H1 (cell line): ENCODE data around the gene ECE2. TPM values are rescaled to one million over a fixed set of nuclear protein-coding genes. Genes with fewer than 3 reads are reported as not detected.

Experiments used
- CTCF ChIA-PET: fragments of 300-600 bp; sonication (Branson Sonifier 250); formaldehyde crosslinking; loops from one replicate; lab custom pipeline; 2021; ENCODE audit not compliant: partially characterized antibody; lab: Charles Lee
- POLR2A ChIA-PET: fragments of 300-600 bp; sonication (Branson Sonifier 250); formaldehyde crosslinking; loops from one replicate; lab custom pipeline; 2021; ENCODE audit warnings: inconsistent platforms; ENCODE audit not compliant: partially characterized antibody; lab: Charles Lee
- DNase-seq, 2 experiments: peaks; one replicate each; pipeline versions ENCODE4 v3.0.0 to v3.0.0-alpha.2; 2010 to 2022; ENCODE audit warnings: low spot score in 2 of 2, low read depth in 1 of 2, mixed read lengths in 1 of 2
- FAIRE-seq: peaks from 2 replicates; lab custom pipeline; 2011; peaks lifted over from hg19 to GRCh38; lab: Jason Lieb, UNC
- H2AFZ ChIP-seq: 2 replicates; pipeline ENCODE4 v1.8.1; 2012; ENCODE audit warnings: low read length, inconsistent platforms
- H2AK5ac ChIP-seq: 2 replicates; pipeline ENCODE4 v1.6.1; 2013; ENCODE audit warnings: low read depth, low read length
- H2BK120ac ChIP-seq: replicated peaks from 2 replicates; pipeline ENCODE3; 2013; ENCODE audit warnings: low read depth, low read length, inconsistent platforms
- H2BK12ac ChIP-seq: 2 replicates; pipeline ENCODE4 v1.6.1; 2013; ENCODE audit warnings: low read depth, low read length
- H2BK15ac ChIP-seq: 2 replicates; pipeline ENCODE4 v1.6.1; 2013; ENCODE audit warnings: low read length
- H2BK20ac ChIP-seq: 2 replicates; pipeline ENCODE4 v1.6.1; 2013; ENCODE audit warnings: low read length
- H2BK5ac ChIP-seq: 2 replicates; pipeline ENCODE4 v1.6.1; 2013; ENCODE audit warnings: low read depth, low read length
- H3K14ac ChIP-seq: 2 replicates; pipeline ENCODE4 v1.6.1; 2013; ENCODE audit warnings: inconsistent platforms; ENCODE audit not compliant: insufficient read length
- H3K18ac ChIP-seq: 2 replicates; pipeline ENCODE4 v1.6.1; 2013; ENCODE audit warnings: low read length; ENCODE audit errors: extremely low read depth
- H3K23ac ChIP-seq: 2 replicates; pipeline ENCODE4 v1.6.1; 2013; ENCODE audit warnings: inconsistent platforms; ENCODE audit not compliant: insufficient read length
- H3K23me2 ChIP-seq: 2 replicates; pipeline ENCODE4 v1.6.1; 2013; ENCODE audit warnings: low read depth, low read length
- H3K27ac ChIP-seq: 2 replicates; pipeline ENCODE4 v1.6.1; 2011; ENCODE audit warnings: low read depth, low read length, inconsistent platforms
- H3K27me3 ChIP-seq, 4 experiments: replicated peaks in 1 of 4; 1 replicate in 1 of 4; 2 replicates in 3 of 4; pipeline versions ENCODE4 v1.6.1 to v1.8.1; 2011 to 2013; ENCODE audit warnings: low read length in 3 of 4, mild to moderate bottlenecking in 3 of 4, inconsistent platforms in 2 of 4, mixed read lengths in 2 of 4, moderate library complexity in 1 of 4; ENCODE audit not compliant: control insufficient read depth in 3 of 4, insufficient read depth in 3 of 4; ENCODE audit errors: extremely low read depth in 1 of 4
- H3K36me3 ChIP-seq, 4 experiments: 2 replicates each; pipeline versions ENCODE4 v1.6.1 to v1.8.1; 2011 to 2013; ENCODE audit warnings: mild to moderate bottlenecking in 4 of 4, low read length in 3 of 4, moderate library complexity in 2 of 4, control low read depth in 1 of 4, inconsistent platforms in 1 of 4; ENCODE audit not compliant: insufficient read depth in 4 of 4, control insufficient read depth in 2 of 4
- H3K4ac ChIP-seq: replicated peaks from 2 replicates; pipeline ENCODE3; 2013; ENCODE audit warnings: low read length, low read depth, mixed read lengths, inconsistent platforms; ENCODE audit not compliant: insufficient read length
- H3K4me1 ChIP-seq, 4 experiments: replicated peaks in 1 of 4; 1 replicate in 1 of 4; 2 replicates in 3 of 4; pipeline versions ENCODE4 v1.6.1 to v1.8.1; 2011 to 2013; ENCODE audit warnings: low read length in 3 of 4, inconsistent platforms in 2 of 4, mixed read lengths in 1 of 4; ENCODE audit not compliant: insufficient read depth in 4 of 4, control insufficient read depth in 3 of 4
- H3K4me2 ChIP-seq, 2 experiments: 2 replicates each; pipeline versions ENCODE4 v1.6.1 to v1.8.1; 2011 to 2013; ENCODE audit warnings: low read depth in 2 of 2, low read length in 2 of 2, control low read depth in 1 of 2, inconsistent platforms in 1 of 2, mild to moderate bottlenecking in 1 of 2; ENCODE audit not compliant: insufficient read depth in 1 of 2
- H3K4me3 ChIP-seq, 4 experiments: fragments of 200-600, 300-600 bp in 1 of 4; sonication (generic), shearing (Covaris generic), sonication (Bioruptor Twin) in 1 of 4; 2 replicates each; pipeline versions ENCODE4 v1.5.1 to v1.8.1; 2011 to 2016; ENCODE audit warnings: low read length in 4 of 4, low read depth in 3 of 4, control low read depth in 2 of 4, inconsistent platforms in 2 of 4, mild to moderate bottlenecking in 2 of 4, mixed read lengths in 1 of 4, moderate library complexity in 1 of 4; ENCODE audit not compliant: insufficient read depth in 2 of 4; ENCODE audit errors: extremely low read depth in 1 of 4
- H3K56ac ChIP-seq: replicated peaks from 2 replicates; pipeline ENCODE3; 2013; ENCODE audit warnings: low read depth, mild to moderate bottlenecking, mixed read lengths, low read length, inconsistent platforms; ENCODE audit not compliant: insufficient read length
- H3K79me1 ChIP-seq: 2 replicates; pipeline ENCODE4 v1.6.1; 2013; ENCODE audit warnings: low read depth, low read length, control low read depth
- H3K79me2 ChIP-seq, 2 experiments: 2 replicates each; pipeline versions ENCODE4 v1.6.1 to v1.8.1; 2012 to 2013; ENCODE audit warnings: low read length in 2 of 2, mild to moderate bottlenecking in 2 of 2, inconsistent platforms in 1 of 2; ENCODE audit not compliant: insufficient read depth in 2 of 2, control insufficient read depth in 1 of 2
- H3K9ac ChIP-seq, 4 experiments: replicated peaks in 1 of 4; 1 replicate in 1 of 4; 2 replicates in 3 of 4; pipeline versions ENCODE4 v1.6.1 to v1.8.1; 2011 to 2013; ENCODE audit warnings: low read depth in 3 of 4, low read length in 3 of 4, control low read depth in 2 of 4, mild to moderate bottlenecking in 2 of 4, moderate library complexity in 2 of 4, inconsistent platforms in 1 of 4; ENCODE audit errors: extremely low read depth in 1 of 4
- H3K9me3 ChIP-seq, 2 experiments: 2 replicates each; pipeline versions ENCODE4 v1.6.1 to v1.8.1; 2012 to 2013; ENCODE audit warnings: mild to moderate bottlenecking in 2 of 2, moderate library complexity in 2 of 2, control low read depth in 1 of 2, inconsistent platforms in 1 of 2, low read depth in 1 of 2, low read length in 1 of 2, mixed read lengths in 1 of 2; ENCODE audit not compliant: insufficient read depth in 2 of 2
- H4K20me1 ChIP-seq, 2 experiments: replicated peaks in 1 of 2; 2 replicates each; pipeline versions ENCODE3 to v1.8.1; 2011 to 2013; ENCODE audit warnings: inconsistent platforms in 2 of 2, low read length in 2 of 2, mild to moderate bottlenecking in 1 of 2; ENCODE audit not compliant: insufficient read depth in 2 of 2, control insufficient read depth in 1 of 2
- H4K5ac ChIP-seq: 2 replicates; pipeline ENCODE4 v1.6.1; 2013; ENCODE audit warnings: low read length, low read depth, mixed read lengths, inconsistent platforms; ENCODE audit not compliant: insufficient read length
- H4K8ac ChIP-seq: 2 replicates; pipeline ENCODE4 v1.8.0; 2013; ENCODE audit warnings: mild to moderate bottlenecking, moderate library complexity, low read length, inconsistent platforms; ENCODE audit not compliant: insufficient read depth; ENCODE audit errors: extremely low read depth
- H4K91ac ChIP-seq: replicated peaks from 2 replicates; pipeline ENCODE3; 2013; ENCODE audit warnings: low read length, mixed read lengths, inconsistent platforms; ENCODE audit not compliant: insufficient read length
- GABPA ChIP-seq: IDR thresholded peaks from 2 replicates; pipeline ENCODE4 v1.6.1; 2011; ENCODE audit warnings: mild to moderate bottlenecking, low read length, moderate library complexity, borderline replicate concordance; ENCODE audit not compliant: insufficient read depth
- JUND ChIP-seq: IDR thresholded peaks from 2 replicates; pipeline ENCODE4 v1.6.1; 2011; ENCODE audit warnings: mild to moderate bottlenecking, improper control_type of control experiment, low read length
- MAFK ChIP-seq: IDR thresholded peaks from 2 replicates; pipeline ENCODE4 v1.6.1; 2012; ENCODE audit warnings: low read depth, mild to moderate bottlenecking, improper control_type of control experiment, low read length
- NRF1 ChIP-seq: IDR thresholded peaks from 2 replicates; pipeline ENCODE4 v1.6.1; 2011; ENCODE audit warnings: mild to moderate bottlenecking, low read depth, low read length, improper control_type of control experiment
- POU5F1 ChIP-seq: IDR thresholded peaks from 2 replicates; pipeline ENCODE4 v1.6.1; 2011; ENCODE audit warnings: low read depth, mild to moderate bottlenecking, low read length, moderate library complexity
- RBBP5 ChIP-seq: IDR thresholded peaks from 2 replicates; pipeline ENCODE4 v1.7.1; 2012; ENCODE audit warnings: low read depth, mild to moderate bottlenecking, inconsistent platforms, low read length, moderate library complexity, borderline replicate concordance
- SP1 ChIP-seq: IDR thresholded peaks from 2 replicates; pipeline ENCODE4 v1.6.1; 2011; ENCODE audit warnings: low read depth, low read length
- SP4 ChIP-seq: IDR thresholded peaks from 2 replicates; pipeline ENCODE4 v1.6.1; 2012; ENCODE audit warnings: low read length, inconsistent platforms
- ZNF274 ChIP-seq: IDR thresholded peaks from 2 replicates; pipeline ENCODE4 v1.7.0; 2012; ENCODE audit warnings: low read length, borderline replicate concordance; ENCODE audit errors: extremely low read depth
- WGBS, 2 experiments: shearing (Covaris generic) in 1 of 2; methylation state at CpG; one replicate each; pipeline versions ENCODE4 v1.1.6 to v1.1.7; 2013 to 2015; ENCODE audit warnings: low lambda C conversion rate in 2 of 2, mixed read lengths in 2 of 2, inconsistent platforms in 1 of 2, low coverage in 1 of 2, missing lambda C conversion rate in 1 of 2; ENCODE audit not compliant: insufficient replicate concordance in 2 of 2, insufficient coverage in 1 of 2, insufficient read length in 1 of 2; ENCODE audit errors: extremely low coverage in 1 of 2, missing lambda C conversion rate in 1 of 2; 5-methylcytosine and 5-hydroxymethylcytosine counted together
- polyA plus RNA-seq, 7 experiments: library from polyadenylated mRNA; depleted of rRNA in 3 of 7; stranded (reverse) in 5 of 7; unstranded in 2 of 7; fragments of >200 nt in 5 of 7; fragments of 200-250 nt in 2 of 7; gene quantifications; 1 replicate in 5 of 7; 2 replicates in 1 of 7; 4 replicates in 1 of 7; pipeline versions ENCODE4 v1.2.1 to v1.2.3, GENCODE V29; 2011 to 2013; ENCODE audit warnings: missing spikeins in 2 of 7, mixed read lengths in 2 of 7
- total RNA-seq: library from RNA; stranded (reverse); fragmentation: NEBNext Ultra II Directional; extraction: Animal tissue kit (Norgen Biotek cat#: 25700); gene quantifications from 2 replicates; pipeline ENCODE4 v1.2.1, GENCODE V29; 2021
- TF ChIP-seq, protein P1 (sequence below): IDR thresholded peaks from 2 replicates; pipeline ENCODE4 v1.6.1; 2012; ENCODE audit warnings: low read length, inconsistent platforms

Gene ECE2
- total and polyA plus RNA-seq, 2 of the 8 experiments (the other 6 are each of a cell fraction or from before 2014, with no cell fraction given), result 0.44 to 0.86 TPM

- Histone ChIP-seq H2BK120ac (no peak overlapping the region), H3K79me1 (peaks cover 9% of the 10 kb centered on the region), H3K9ac (peak overlapping the region in 2 of 4 experiments; percentile 34 to 53; a peak in 3 of 7 replicates), H4K91ac (no peak overlapping the region), H3K23ac (no peak overlapping the region), H4K8ac (peak overlapping the region; percentile 81; the same call in 1 of the 2 replicates), H3K23me2 (peaks cover 14% of the 10 kb centered on the region), H3K9me3 (no peaks in the 10 kb centered on the region), H3K27ac (no peak overlapping the region), H2BK15ac (no peak overlapping the region), H2BK20ac (no peak overlapping the region), H3K27me3 (no peaks in the 10 kb centered on the region), H4K20me1 (peaks cover 13 to 28% of the 10 kb centered on the region in 2 experiments), H3K36me3 (peaks cover 4 to 17% (median 11%) of the 10 kb centered on the region in 4 experiments; a peak in 7 of 8 replicates), H3K4me2 (peak overlapping the region; percentile 72 to 98), H3K79me2 (peaks cover 0 to 2% of the 10 kb centered on the region in 2 experiments; a peak in 1 of 4 replicates), H4K5ac (no peak overlapping the region), H3K56ac (no peak overlapping the region), H2AFZ (no peak overlapping the region), H2BK12ac (no peak overlapping the region), H2AK5ac (no peak overlapping the region), H3K18ac (no peak overlapping the region), H3K4me1 (peaks cover 5 to 27% (median 18%) of the 10 kb centered on the region in 4 experiments), H3K4ac (no peak overlapping the region), H2BK5ac (no peak overlapping the region), H3K4me3 (peak overlapping the region in 3 of 4 experiments; percentile 12 to 50 (median 32); a peak in 4 of 8 replicates), H3K14ac (no peak overlapping the region)
- 58% methylated on average over 8 of the region's 8 CpGs; no CpG with 5 or more reads in 1 of the 2 experiments for WGBS, 2 experiments
- POLR2A ChIA-PET, result interaction anchor here (0.8 to 3.6 kb wide), 12 partner anchors 9 to 156 kb away, joined by 3 to 30 read pairs (median 4); partner anchors contain the start of gene EIF4G1
- CTCF ChIA-PET, result interaction anchor here (0.6 to 3.6 kb wide), 11 partner anchors 9 to 1367 kb away, joined by 3 to 16 read pairs (median 5); no protein-coding TSS in a partner anchor
- DNase-seq, result no peak
- FAIRE-seq, result no peak
- TF ChIP-seq JUND, result no peak
- no peak for TF ChIP-seq GABPA
- no peak for TF ChIP-seq ZNF274
- TF ChIP-seq SP1, result no peak
- TF ChIP-seq, protein P1, sequence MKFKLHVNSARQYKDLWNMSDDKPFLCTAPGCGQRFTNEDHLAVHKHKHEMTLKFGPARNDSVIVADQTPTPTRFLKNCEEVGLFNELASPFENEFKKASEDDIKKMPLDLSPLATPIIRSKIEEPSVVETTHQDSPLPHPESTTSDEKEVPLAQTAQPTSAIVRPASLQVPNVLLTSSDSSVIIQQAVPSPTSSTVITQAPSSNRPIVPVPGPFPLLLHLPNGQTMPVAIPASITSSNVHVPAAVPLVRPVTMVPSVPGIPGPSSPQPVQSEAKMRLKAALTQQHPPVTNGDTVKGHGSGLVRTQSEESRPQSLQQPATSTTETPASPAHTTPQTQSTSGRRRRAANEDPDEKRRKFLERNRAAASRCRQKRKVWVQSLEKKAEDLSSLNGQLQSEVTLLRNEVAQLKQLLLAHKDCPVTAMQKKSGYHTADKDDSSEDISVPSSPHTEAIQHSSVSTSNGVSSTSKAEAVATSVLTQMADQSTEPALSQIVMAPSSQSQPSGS, result no peak
- TF ChIP-seq POU5F1, result no peak
- no peak for TF ChIP-seq SP4
- TF ChIP-seq NRF1, result no peak
- no peak for TF ChIP-seq MAFK
- TF ChIP-seq RBBP5, result no peak
Measured at GRCh38 chr3:184339001-184339400, 63.2 kb downstream of the ECE2 start.
